Cortex of kidney (tissue), 1 donor: ENCODE measurements around the gene GRID1.

Experiments
- DNase-seq: peaks from one replicate; lab custom pipeline; 2025; lab: John Stamatoyannopoulos, UW

The GRID1 gene

GRCh38 chr10:86169066-86169465, 197.5 kb downstream of the GRID1 start:
- DNase-seq, result no peak

- no peak for DNase-seq
Observed at GRCh38 chr10:86168256-86168655, 198.3 kb downstream of the GRID1 start.

GRCh38 chr10:86167762-86168128, 198.8 kb downstream of the GRID1 start:
- DNase-seq, result no peak

- DNase-seq, result no peak
Observed at GRCh38 chr10:86167121-86167761, 199.4 kb downstream of the GRID1 start.

- DNase-seq, result no peak
Observed at GRCh38 chr10:86165666-86166065, 200.9 kb downstream of the GRID1 start.

GRCh38 chr10:86164960-86165630, 201.5 kb downstream of the GRID1 start:
- DNase-seq, result no peak

GRCh38 chr10:86164174-86164774, 202.3 kb downstream of the GRID1 start:
- no peak for DNase-seq

- DNase-seq, result no peak
Observed at GRCh38 chr10:86163522-86164173, 202.9 kb downstream of the GRID1 start.

- DNase-seq, result no peak
Observed at GRCh38 chr10:86162696-86163400, 203.7 kb downstream of the GRID1 start.

- no peak for DNase-seq
Observed at GRCh38 chr10:86162036-86162435, 204.6 kb downstream of the GRID1 start.

- DNase-seq, result no peak
Observed at GRCh38 chr10:86160890-86161585, 205.6 kb downstream of the GRID1 start.

- DNase-seq, result no peak
Observed at GRCh38 chr10:86159797-86160196, 206.8 kb downstream of the GRID1 start.

- DNase-seq, result no peak
Observed at GRCh38 chr10:86155054-86155921, 211.3 kb downstream of the GRID1 start.

GRCh38 chr10:86153751-86154150, 212.8 kb downstream of the GRID1 start:
- DNase-seq, result no peak

- DNase-seq, result no peak
Observed at GRCh38 chr10:86152911-86153310, 213.7 kb downstream of the GRID1 start.

- DNase-seq, result no peak
Observed at GRCh38 chr10:86152354-86152753, 214.2 kb downstream of the GRID1 start.

- DNase-seq, result no peak
Observed at GRCh38 chr10:86151613-86152012, 215.0 kb downstream of the GRID1 start.

GRCh38 chr10:86149257-86149656, 217.3 kb downstream of the GRID1 start:
- DNase-seq, result no peak

GRCh38 chr10:86148117-86148516, 218.5 kb downstream of the GRID1 start:
- DNase-seq, result no peak

GRCh38 chr10:86144301-86144700, 222.3 kb downstream of the GRID1 start:
- no peak for DNase-seq

GRCh38 chr10:86141896-86142295, 224.7 kb downstream of the GRID1 start:
- no peak for DNase-seq
